ENCODE results near the gene SNX8. TPM values are rescaled to one million over a fixed set of nuclear protein-coding genes. Genes with fewer than 3 reads are reported as not detected.
"Not testable (repeated sequence)": the region's sequence is repeated elsewhere in the genome, so short reads cannot be mapped to it uniquely, and the experiment has no call there.

Gene SNX8
- total and polyA plus RNA-seq, 2 donors (not counting 1 experiment from before 2014, with no cell fraction given): 64.4 to 126 TPM

DNA sequence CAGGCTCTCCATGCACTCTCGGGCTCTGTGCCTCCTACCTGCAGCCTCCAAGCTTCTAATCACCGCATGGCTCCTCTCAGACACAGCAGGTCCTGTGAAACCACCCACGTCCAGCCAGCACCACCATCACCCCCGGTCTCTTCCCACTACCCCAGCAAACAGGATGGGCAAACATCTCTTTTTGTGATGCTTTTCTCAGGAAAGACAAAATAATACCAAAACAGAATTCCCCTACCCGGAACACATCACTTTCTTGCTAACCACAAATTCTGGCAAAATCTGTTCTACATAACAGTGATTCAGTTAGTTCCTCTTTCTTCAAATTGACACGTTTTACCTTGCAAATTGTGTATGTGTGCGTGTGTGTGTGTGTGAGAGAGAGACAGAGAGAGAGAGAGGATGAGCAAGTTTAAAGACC lies 6.5 kb downstream of the SNX8 start:
- ATAC-seq (ENCODE audit: low read depth) (peak; percentile 61), DNase-seq (peak; percentile 87)
- Histone ChIP-seq H3K9ac (ENCODE audit: low read length) (peak overlapping the region; percentile 66), H3K36me3 (replicated peaks in 1 of 2; ENCODE audit: control extremely low read depth in 1 of 2, control insufficient read depth in 1 of 2, extremely low read depth in 1 of 2, insufficient read depth in 2 of 2, low read length in 1 of 2) (peaks cover 0 to 17% of the 10 kb centered on the region in 2 experiments), H2AFZ (ENCODE audit: insufficient read depth, low read depth, low read length, poor library complexity, severe bottlenecking) (peak overlapping the region; percentile 8), H3K9me3 (ENCODE audit: control extremely low read depth in 1 of 3, control insufficient read depth in 2 of 3, insufficient read depth in 1 of 3, low read length in 2 of 3) (peaks cover 0 to 3% (median 0%) of the 10 kb centered on the region in 3 donors), H3K79me2 (ENCODE audit: control insufficient read depth, insufficient read depth, low read length) (peaks cover 93% of the 10 kb centered on the region), H4K20me1 (ENCODE audit: control insufficient read depth, insufficient read depth, low read length, poor library complexity, severe bottlenecking) (no peaks in the 10 kb centered on the region), H3K27me3 (replicated peaks in 1 of 4; ENCODE audit: control extremely low read depth in 1 of 4, control insufficient read depth in 3 of 4, insufficient read depth in 4 of 4, low read length in 3 of 4) (no peaks in the 10 kb centered on the region), H3K4me1 (ENCODE audit: control insufficient read depth in 2 of 2, insufficient read depth in 2 of 2, low read length in 2 of 2) (peaks cover 61 to 73% of the 10 kb centered on the region in 2 donors), H3K4me2 (replicated peaks; ENCODE audit: low read depth, low read length, poor library complexity, severe bottlenecking) (peak overlapping the region; percentile 83), H3K27ac (ENCODE audit: low read length in 2 of 2) (peak overlapping the region; percentile 69 to 75), H3K4me3 (ENCODE audit: control extremely low read depth in 1 of 5, extremely low read depth in 1 of 5, insufficient read depth in 1 of 5, low read depth in 2 of 5, low read length in 4 of 5) (peak overlapping the region; percentile 38 to 80 (median 48))
- ChIA-PET CTCF (interaction anchor here (1.2 kb wide), 1 partner anchor 39 kb away, joined by 3 read pairs; no protein-coding TSS in a partner anchor), POLR2A (interaction anchor here (0.7 to 1.3 kb wide), 3 partner anchors 9 to 58 kb away, joined by 3 to 12 read pairs (median 3); no protein-coding TSS in a partner anchor)
- peak overlapping the region; percentile 87 for H3K4me3 Mint-ChIP-seq
- intact Hi-C loops (cut with micrococcal nuclease): loop anchor here (1.0 kb wide), 1 partner anchor 8 kb away; no protein-coding TSS in a partner anchor
- peak overlapping the region; percentile 91 for H3K27ac Mint-ChIP-seq
- no peaks in the 10 kb centered on the region for H3K27me3 Mint-ChIP-seq
- H3K9me3 Mint-ChIP-seq (ENCODE audit: insufficient read depth): no peaks in the 10 kb centered on the region
- WGBS (ENCODE audit: insufficient coverage): 1% methylated on average over 4 of the region's 7 CpGs
- TF ChIP-seq, protein P1, sequence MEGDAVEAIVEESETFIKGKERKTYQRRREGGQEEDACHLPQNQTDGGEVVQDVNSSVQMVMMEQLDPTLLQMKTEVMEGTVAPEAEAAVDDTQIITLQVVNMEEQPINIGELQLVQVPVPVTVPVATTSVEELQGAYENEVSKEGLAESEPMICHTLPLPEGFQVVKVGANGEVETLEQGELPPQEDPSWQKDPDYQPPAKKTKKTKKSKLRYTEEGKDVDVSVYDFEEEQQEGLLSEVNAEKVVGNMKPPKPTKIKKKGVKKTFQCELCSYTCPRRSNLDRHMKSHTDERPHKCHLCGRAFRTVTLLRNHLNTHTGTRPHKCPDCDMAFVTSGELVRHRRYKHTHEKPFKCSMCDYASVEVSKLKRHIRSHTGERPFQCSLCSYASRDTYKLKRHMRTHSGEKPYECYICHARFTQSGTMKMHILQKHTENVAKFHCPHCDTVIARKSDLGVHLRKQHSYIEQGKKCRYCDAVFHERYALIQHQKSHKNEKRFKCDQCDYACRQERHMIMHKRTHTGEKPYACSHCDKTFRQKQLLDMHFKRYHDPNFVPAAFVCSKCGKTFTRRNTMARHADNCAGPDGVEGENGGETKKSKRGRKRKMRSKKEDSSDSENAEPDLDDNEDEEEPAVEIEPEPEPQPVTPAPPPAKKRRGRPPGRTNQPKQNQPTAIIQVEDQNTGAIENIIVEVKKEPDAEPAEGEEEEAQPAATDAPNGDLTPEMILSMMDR (IDR thresholded peaks at IDR 0.05): no peak
- no peak for TF ChIP-seq EZH2 (IDR thresholded peaks at IDR 0.05; ENCODE audit: borderline replicate concordance, insufficient read depth, low read depth, low read length, poor library complexity, severe bottlenecking)
- peaks cover 56% of the 10 kb centered on the region for H3K4me1 Mint-ChIP-seq

DNA sequence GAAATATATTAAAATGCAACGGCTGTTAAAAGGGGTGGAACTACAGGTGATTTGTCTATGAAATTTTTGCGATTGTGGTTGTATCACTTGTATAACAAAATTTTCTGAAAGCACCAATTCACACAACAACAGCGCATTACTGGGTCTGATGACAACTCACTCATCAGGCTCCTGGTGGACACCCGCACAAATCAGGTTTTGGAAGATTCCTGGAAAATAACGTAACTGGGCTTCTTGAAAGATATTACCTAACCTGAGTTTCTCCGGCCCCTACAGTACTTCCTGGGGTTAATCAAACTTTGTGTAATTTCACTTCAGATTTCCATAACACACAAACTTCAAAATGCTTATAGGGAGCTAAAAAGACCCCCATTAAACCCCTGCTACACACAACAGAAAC lies 7.6 kb downstream of the SNX8 start:
- Mint-ChIP-seq H3K9me3 (ENCODE audit: insufficient read depth) (no peaks in the 10 kb centered on the region), H3K27me3 (no peaks in the 10 kb centered on the region), H3K4me1 (peaks cover 54% of the 10 kb centered on the region), H3K27ac (peak overlapping the region; percentile 87), H3K4me3 (peak overlapping the region; percentile 87)
- POLR2A ChIA-PET: interaction anchor here (0.7 to 1.5 kb wide), 3 partner anchors 57 to 70 kb away, joined by 3 to 12 read pairs (median 8); no protein-coding TSS in a partner anchor
- Histone ChIP-seq H3K4me2 (replicated peaks; ENCODE audit: low read depth, low read length, poor library complexity, severe bottlenecking) (peak overlapping the region; percentile 83), H3K9me3 (ENCODE audit: control extremely low read depth in 1 of 3, control insufficient read depth in 2 of 3, insufficient read depth in 1 of 3, low read length in 2 of 3) (peaks cover 0 to 3% (median 0%) of the 10 kb centered on the region in 3 donors), H2AFZ (ENCODE audit: insufficient read depth, low read depth, low read length, poor library complexity, severe bottlenecking) (no peak overlapping the region), H3K4me1 (ENCODE audit: control insufficient read depth in 2 of 2, insufficient read depth in 2 of 2, low read length in 2 of 2) (peaks cover 53 to 65% of the 10 kb centered on the region in 2 donors), H3K36me3 (replicated peaks in 1 of 2; ENCODE audit: control extremely low read depth in 1 of 2, control insufficient read depth in 1 of 2, extremely low read depth in 1 of 2, insufficient read depth in 2 of 2, low read length in 1 of 2) (peaks cover 0 to 17% of the 10 kb centered on the region in 2 experiments), H3K9ac (ENCODE audit: low read length) (peak overlapping the region; percentile 66), H3K4me3 (ENCODE audit: control extremely low read depth in 1 of 5, extremely low read depth in 1 of 5, insufficient read depth in 1 of 5, low read depth in 2 of 5, low read length in 4 of 5) (peak overlapping the region in 4 of 5 experiments; percentile 41 to 80 (median 55)), H3K27ac (ENCODE audit: low read length in 2 of 2) (peak overlapping the region; percentile 69 to 75), H3K79me2 (ENCODE audit: control insufficient read depth, insufficient read depth, low read length) (peaks cover 91% of the 10 kb centered on the region), H3K27me3 (replicated peaks in 1 of 4; ENCODE audit: control extremely low read depth in 1 of 4, control insufficient read depth in 3 of 4, insufficient read depth in 4 of 4, low read length in 3 of 4) (no peaks in the 10 kb centered on the region), H4K20me1 (ENCODE audit: control insufficient read depth, insufficient read depth, low read length, poor library complexity, severe bottlenecking) (no peaks in the 10 kb centered on the region)
- intact Hi-C loops (cut with micrococcal nuclease): loop anchor here (1.0 kb wide), 1 partner anchor 7 kb away; no protein-coding TSS in a partner anchor
- no CpG with 5 or more reads among the region's 6 CpGs for WGBS (ENCODE audit: insufficient coverage)
- CTCF ChIA-PET: interaction anchor here (0.6 kb wide), 1 partner anchor 242 kb away, joined by 3 read pairs; no protein-coding TSS in a partner anchor
- ATAC-seq (ENCODE audit: low read depth) (no peak), DNase-seq (no peak)
- TF ChIP-seq, protein P1 (IDR thresholded peaks at IDR 0.05): no peak
- no peak for TF ChIP-seq EZH2 (IDR thresholded peaks at IDR 0.05; ENCODE audit: borderline replicate concordance, insufficient read depth, low read depth, low read length, poor library complexity, severe bottlenecking)

DNA sequence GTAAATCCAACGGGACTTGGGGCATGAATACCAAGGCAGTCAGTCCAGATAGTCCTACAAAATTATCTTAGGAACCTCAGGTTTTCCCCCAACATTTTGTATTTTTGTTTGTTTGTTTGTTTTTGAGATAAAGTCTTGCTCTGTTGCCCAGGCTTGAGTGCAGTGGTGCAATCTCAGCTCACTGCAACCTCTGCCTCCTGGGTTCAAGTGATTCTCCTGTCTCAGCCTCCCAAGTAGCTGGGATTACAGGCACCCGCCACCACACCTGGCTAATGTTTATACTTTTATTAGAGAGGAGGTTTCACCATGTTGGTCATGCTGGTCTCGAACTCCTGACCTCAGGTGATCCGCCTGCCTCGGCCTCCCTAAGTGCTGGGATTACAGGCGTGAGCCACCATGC lies 9.0 kb downstream of the SNX8 start:
- H4K20me1 ChIP-seq (ENCODE audit: control insufficient read depth, insufficient read depth, low read length, poor library complexity, severe bottlenecking); ATAC-seq (ENCODE audit: low read depth); H3K4me2 ChIP-seq (replicated peaks; ENCODE audit: low read depth, low read length, poor library complexity, severe bottlenecking); H3K4me3 Mint-ChIP-seq; H3K9me3 Mint-ChIP-seq (ENCODE audit: insufficient read depth); POLR2A ChIA-PET; H3K9ac ChIP-seq (ENCODE audit: low read length); H3K9me3 ChIP-seq (ENCODE audit: control extremely low read depth in 1 of 3, control insufficient read depth in 2 of 3, insufficient read depth in 1 of 3, low read length in 2 of 3); H3K4me3 ChIP-seq (ENCODE audit: control extremely low read depth in 1 of 5, extremely low read depth in 1 of 5, insufficient read depth in 1 of 5, low read depth in 2 of 5, low read length in 4 of 5); H3K27me3 ChIP-seq (replicated peaks in 1 of 4; ENCODE audit: control extremely low read depth in 1 of 4, control insufficient read depth in 3 of 4, insufficient read depth in 4 of 4, low read length in 3 of 4); intact Hi-C loops (cut with micrococcal nuclease); H2AFZ ChIP-seq (ENCODE audit: insufficient read depth, low read depth, low read length, poor library complexity, severe bottlenecking); H3K27me3 Mint-ChIP-seq; DNase-seq; H3K27ac ChIP-seq (ENCODE audit: low read length in 2 of 2): not testable (repeated sequence)
- WGBS (ENCODE audit: insufficient coverage): no CpG with 5 or more reads among the region's 6 CpGs
- H3K79me2 ChIP-seq (ENCODE audit: control insufficient read depth, insufficient read depth, low read length): peaks cover 91% of the 10 kb centered on the region
- H3K27ac Mint-ChIP-seq: peak overlapping the region; percentile 65
- H3K4me1 ChIP-seq (ENCODE audit: control insufficient read depth in 2 of 2, insufficient read depth in 2 of 2, low read length in 2 of 2): peaks cover 58 to 65% of the 10 kb centered on the region in 2 donors
- H3K36me3 ChIP-seq (replicated peaks in 1 of 2; ENCODE audit: control extremely low read depth in 1 of 2, control insufficient read depth in 1 of 2, extremely low read depth in 1 of 2, insufficient read depth in 2 of 2, low read length in 1 of 2): peaks cover 0 to 17% of the 10 kb centered on the region in 2 experiments
- CTCF ChIA-PET: interaction anchor here (1.2 kb wide), 1 partner anchor 43 kb away, joined by 6 read pairs; no protein-coding TSS in a partner anchor
- H3K4me1 Mint-ChIP-seq: peaks cover 57% of the 10 kb centered on the region

Data from B cell (primary cell).